GM19043 (cell line): ENCODE results near the gene IRX3.

Experiments
- ATAC-seq: cut with Tn5 transposase; IDR thresholded peaks from one replicate; pipeline ENCODE4 v1.9.1; 2021; ENCODE audit warnings: low read depth; ENCODE audit not compliant: unreplicated experiment

The IRX3 gene

DNA sequence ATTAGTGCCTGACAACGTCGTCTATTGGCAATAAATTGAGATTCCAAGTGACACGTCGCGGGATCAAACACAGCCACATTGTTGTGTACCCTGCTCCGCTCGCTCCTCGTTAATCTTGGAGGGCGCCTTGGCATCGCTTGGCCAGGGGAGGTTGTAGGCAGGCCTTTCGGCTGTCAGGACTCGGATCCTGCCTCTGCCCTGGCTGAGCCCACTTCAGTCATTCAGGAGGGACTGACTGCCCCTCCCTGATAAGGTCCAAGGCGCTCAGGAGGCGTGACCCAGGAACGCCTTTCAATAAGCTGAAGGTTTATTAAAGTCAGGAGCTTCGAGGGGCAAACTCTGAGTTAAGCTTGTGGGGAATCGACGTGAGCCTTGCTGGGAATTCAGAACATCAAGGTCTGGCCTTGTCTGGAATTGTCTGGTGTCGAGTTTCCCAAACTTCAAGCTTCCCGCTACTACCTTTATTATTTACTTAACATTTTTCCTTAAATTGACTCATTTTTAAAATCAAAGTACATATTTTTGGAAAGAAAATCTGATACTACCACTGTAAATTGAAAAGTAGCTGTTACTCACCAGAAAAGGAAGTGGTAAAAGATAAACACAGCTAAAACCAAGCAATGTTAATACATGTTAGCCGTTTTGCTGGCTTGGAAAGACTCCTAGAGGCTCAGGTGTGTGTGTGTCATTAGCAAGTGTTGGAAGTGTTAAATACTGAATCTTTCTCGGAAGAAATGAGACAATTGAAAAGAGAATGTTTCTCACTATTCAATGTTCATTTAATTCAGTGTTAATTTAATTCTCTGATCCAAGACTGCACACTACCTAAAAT, 5.3 kb upstream of the IRX3 start:
- no peak for ATAC-seq

DNA sequence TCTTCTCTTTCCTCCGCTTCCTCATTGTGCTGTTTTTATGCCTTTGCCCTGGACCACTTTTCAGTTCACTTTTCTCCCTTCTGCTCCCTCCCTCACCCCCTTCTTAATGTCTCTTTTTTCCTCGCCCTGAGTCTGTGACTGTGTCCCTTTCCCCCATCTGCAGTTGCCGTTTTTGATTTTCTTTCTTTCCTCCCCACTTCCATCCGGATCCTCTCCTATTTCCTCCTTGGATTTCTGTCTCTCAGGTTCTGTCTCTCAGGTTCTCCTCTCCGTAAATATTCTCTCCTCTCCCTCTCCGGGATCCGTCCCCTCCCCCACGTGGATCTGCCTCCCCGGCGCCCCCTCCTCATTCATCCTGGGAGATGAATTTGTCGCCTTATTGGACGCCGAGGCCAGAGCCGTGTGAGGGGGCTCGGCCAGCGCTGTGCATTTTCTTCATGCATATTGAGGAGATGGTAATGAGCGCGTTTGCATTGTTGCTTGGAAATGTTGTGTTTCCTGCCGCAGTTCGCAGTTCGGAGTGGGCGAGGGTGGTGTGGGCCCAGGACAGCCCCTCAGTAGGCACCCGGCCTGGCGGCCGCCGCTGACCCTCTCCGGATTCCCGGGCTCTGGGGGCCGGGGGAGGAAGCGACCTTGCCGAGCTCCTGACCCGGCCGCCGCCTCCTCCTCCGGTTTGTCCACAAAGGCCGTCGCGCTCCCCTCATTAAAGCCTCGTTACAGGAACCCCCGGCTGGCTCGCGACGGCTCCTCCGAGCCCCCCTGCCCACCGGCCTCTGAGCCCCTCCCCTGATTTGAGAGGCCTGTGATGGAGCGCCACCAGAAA, 4.5 kb upstream of the IRX3 start:
- no peak for ATAC-seq

DNA sequence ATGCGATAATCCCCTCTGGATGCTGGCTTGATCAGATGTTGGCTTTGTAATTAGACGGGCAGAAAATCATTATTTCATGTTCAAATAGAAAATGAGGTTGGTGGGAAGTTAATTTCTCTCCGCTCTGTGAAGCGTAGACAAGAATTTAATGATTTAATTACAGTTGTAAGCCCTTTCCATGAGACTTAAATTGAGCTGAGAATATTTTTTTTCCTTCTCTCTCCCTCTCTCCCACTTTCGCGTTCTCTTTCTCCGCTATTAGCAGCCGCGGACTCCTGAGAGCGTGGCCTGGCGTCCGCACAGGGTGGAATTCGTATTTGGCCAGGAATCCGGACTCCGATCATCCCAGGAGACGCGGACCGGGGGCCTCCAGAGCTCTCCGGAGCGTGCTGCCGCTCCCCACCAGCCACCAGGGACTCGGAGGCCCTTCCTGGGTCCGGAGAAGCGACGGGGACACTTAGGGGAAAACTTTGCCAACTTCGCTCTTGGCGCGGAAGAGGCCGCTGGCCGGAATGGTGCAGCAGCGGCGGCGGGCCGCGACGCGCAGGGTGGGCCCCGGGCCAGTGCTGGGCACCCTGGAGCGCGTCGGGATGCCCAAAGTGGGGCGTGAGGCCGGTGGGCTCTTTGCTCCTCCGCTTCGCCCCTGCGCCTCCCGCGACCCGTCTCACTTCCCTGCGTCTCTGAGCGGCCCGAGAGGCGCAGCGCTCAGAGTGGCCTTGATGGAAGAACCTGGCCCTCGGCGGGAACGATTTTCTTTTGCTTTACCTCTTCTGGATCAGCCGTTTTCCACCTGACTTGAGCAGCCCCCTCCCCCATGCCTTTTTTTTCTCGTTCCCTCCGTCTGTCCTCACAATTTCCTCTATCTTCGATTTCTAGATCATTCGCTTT, 3.6 kb upstream of the IRX3 start:
- ATAC-seq: no peak

DNA sequence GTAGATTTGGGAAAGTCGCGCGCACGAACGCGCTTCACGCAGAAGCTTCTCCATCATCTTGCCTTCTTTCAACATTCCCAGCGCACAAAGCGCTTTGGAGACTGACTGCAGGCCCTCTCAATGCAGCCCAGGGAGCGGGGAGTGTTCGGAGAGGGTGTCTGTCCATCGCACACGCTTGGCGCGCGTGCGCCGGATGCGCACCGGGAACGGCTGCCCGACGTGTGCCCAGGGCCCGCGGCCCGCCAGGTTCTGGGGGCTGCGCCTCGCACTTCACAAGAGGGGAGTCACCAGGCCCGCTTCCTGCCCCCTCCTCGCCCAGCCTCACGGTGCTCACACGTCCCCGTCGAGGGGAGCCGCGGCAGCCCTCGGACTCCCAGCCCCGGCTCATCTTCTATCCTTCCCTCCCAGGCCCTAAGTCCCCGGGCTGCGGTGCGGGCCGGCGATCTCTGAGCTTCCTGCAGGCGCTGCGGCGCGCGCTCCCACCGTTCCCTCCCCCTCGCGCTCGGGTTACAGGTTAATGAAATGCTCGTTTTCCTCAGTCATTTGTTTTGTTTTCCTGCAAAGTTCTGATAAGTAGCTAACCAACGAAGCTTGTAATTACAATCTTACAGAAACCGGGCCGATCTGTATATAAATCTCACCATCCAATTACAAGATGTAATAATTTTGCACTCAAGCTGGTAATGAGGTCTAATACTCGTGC, 2.8 kb upstream of the IRX3 start:
- no peak for ATAC-seq

DNA sequence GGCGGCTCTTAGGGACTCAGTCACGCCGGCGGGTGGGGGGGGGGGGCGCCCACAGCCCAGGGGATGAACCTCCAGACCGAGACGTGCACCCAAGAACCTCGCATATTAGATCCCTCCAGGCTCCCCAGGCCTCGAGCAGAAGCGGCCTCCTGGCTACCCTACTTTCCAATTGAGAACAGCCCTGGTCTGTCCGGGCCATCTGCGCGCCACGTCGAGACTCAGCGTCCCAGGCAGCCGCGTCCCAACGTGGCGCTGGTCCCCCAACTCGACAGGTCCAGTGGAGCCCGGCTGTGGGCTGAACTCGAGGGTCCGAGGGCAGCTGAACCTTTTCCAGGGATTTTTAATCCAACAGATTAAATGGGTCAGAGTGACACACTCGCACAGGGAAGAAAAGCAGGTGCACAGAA, 2.3 kb upstream of the IRX3 start:
- no peak for ATAC-seq

DNA sequence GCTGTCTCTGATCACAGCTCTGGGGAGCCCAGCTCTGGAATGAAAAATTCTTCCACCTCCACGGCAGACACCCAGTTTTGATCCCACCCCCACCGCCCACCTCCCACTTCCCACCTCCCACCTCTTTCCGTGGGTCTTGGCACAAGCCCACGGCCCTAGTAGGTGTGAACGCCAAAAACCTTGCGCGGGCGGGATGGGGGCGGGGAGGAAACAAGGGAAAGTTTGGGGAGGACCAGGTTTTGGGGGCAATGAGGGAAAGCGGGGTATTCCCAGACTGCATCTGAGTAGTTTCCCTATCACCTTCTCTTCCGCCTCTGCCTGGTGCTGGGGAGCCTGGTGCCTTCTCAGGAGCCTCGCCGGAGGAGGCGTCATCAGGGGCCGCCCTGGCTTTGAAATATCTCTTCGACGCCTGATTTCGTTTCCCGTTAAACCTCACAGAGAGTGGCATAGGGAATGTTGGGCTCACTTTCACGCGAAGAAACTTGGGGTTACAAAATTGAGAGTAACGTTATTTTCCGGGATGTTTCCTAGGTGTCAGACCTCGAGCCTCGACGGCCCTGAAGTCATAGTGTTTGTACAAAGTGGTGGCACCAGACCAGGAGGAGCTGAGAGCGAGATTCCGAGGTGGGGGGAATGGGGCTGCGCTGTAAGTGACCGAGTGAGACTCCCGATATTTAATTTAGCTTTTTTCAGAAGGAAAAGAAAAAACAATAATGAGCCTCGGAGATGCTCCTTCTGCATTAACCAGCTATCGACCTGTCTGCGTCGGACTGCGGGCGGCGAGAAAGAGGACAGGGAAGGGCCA, 1.6 kb upstream of the IRX3 start:
- no peak for ATAC-seq

DNA sequence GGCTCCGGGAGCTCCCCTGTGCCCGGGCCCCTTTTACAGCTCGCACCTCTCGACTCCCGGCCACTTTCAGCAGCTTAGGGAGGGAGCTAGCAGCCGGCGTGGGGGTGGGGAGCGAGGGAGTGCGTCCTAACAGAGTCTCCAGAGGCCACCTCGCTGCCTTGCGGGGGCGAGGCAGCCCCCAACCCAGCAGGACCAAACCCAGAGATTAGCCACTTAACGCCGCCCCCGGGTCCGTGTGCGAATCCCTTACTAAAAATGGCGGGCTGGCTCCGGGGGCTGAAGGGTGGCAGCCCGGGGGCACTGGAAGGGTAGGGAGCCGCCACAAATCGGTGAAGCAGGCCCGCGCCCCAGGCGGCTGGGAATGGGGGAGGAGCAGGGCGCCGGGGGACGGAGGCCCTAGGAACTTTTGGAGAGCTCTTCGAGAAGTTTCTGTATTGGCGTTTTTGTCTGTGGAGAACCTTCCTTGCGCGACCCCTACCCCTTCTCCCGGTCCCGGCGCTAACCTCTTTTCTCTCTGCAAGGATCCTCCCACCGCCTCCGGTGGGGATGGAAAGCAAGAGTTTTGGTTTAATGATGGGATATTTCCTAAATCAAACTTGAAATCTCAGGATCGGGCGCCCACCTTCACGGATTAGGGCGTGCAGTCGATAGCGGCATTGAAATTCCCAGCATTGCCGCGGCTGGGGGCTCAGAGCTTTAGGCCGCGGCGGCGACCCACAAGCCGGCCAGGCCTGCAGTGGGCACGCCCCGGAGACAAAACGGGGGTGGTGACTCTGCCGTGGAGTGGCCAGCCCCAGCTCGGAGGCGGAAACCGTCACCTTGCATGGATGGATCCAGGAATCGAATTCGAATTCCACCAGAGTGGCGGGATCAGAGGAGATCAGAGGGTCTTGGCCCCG, 793 bp upstream of the IRX3 start:
- ATAC-seq: no peak

DNA sequence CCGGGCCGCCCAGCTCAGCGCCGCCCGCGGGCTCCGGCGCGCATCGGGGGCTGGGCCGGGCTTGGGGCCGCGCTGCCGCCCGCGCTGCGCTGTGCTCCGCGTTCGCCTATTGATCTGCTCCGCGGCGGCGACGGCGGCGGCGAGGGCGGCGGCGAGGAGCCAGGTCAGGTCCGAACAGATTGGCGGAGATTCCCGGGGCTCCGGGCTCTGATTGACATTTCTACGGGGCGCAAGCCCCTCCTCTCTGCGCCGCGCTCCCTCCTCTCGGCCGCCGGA, 559 bp downstream of the IRX3 start:
- no peak for ATAC-seq

DNA sequence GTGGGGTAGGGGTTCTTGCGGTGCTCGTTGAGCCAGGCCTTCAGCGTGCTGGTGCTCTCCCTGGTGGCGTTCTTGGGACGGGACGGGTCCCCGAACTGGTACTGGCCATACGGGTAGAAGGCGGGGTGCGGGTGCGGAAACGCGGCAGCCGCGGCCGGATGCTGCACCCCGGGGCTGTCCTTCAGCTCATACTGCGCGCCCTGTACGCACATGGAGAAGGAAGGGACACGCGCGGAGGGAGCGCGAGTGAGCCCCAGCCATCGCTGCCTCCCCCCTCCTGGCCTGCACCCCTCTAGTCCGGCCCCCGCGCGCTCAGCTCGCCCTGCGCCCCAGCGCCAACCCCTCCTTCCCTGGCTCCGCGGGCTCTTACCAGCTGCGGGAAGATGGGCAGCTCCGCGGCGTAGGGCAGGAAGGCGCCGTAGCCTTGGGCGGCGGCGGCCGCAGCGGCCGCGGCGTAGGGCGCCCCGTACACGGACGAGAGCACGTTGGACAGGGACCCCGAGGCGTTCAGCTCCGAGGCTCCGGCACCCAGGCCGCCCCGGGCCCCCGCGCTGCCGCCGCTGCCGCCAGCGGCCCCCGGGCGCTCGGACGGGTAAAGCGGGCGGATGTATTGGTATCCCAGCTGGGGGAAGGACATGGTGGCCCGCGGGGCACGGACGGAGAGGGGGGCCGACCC, 1.0 kb downstream of the IRX3 start:
- ATAC-seq: no peak

DNA sequence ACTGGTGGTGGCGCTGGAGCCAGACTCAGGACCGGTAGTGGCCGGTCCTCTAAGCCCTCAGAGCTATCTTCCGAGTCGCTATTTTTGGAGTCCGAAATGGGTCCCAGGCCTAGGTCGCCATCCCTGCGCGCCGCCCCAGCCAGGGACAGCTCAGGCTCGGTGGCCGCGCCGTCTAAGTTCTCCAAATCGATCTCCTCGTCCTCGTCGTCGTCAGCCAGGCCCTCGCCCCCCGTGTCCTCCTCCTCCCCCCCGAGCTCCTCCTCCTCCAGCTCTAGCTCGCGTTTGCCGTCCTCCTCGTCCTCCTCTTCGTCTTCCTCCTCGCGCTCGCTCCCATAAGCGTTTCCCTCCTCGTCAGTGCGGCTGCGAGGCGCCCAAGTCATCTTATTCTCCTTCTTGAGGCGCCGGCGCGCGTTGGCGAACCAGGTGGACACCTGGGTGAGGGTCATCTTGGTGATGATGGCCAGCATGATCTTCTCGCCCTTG, 1.6 kb downstream of the IRX3 start:
- no peak for ATAC-seq

DNA sequence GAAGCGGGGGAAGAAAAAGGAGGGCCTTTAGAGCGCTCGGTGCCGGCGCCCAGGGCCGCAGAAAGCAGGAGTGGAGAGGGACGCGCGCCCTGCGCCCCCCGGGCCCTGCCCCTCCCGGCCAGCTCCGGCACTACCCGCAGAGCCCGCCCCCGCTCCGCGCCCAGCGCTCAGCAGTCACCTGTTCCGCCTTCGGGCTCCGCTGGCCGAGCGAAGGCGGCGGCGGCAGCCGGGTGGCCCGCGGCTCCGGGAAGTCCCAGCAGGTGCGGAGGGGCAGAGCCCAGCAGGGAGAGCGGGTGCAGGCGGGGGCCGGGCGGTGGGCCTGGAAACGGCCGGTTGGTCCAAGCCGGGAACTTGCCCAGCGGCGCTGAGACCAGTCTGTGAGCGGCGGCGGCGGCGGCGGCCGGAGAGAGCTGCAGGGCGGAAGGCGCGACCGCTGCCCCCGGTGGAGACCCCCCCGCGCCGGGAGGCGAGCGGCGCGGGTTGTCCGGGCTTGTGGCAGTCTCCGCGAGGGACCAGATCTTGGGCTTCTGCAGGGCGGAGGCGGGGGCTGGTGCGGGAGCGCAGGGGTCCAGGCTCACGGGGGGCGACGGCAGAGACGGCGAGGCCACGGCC, 2.2 kb downstream of the IRX3 start:
- ATAC-seq: no peak

DNA sequence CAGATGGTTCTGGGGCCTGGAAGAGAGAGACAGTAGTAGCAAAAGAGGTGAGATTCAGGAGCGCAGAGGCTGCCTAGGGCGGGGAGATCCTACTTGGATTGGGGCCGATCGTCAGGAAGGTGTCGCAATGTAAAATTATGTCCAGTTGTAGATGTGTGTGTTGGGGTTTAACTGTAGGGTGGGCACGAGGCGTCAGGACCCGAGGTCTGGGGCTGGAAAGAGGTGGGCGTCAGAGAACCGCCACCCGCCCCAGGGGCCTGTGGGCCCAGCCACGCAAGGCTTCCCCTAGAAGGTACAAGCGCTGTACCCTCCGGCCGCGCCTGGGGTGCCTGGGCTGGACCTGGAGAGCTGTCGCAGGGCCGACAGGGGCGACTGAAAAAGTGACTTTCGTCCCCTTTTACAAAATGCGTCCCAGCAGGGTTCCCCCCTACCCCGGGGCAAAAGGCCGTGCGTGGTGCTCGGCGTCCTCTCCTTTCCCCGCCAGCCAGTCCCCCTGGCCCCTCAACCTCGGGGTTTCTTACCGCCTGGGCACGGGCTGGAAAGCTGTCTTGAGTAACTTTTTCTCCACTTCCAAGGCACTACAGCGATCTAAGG, 2.8 kb downstream of the IRX3 start:
- no peak for ATAC-seq

DNA sequence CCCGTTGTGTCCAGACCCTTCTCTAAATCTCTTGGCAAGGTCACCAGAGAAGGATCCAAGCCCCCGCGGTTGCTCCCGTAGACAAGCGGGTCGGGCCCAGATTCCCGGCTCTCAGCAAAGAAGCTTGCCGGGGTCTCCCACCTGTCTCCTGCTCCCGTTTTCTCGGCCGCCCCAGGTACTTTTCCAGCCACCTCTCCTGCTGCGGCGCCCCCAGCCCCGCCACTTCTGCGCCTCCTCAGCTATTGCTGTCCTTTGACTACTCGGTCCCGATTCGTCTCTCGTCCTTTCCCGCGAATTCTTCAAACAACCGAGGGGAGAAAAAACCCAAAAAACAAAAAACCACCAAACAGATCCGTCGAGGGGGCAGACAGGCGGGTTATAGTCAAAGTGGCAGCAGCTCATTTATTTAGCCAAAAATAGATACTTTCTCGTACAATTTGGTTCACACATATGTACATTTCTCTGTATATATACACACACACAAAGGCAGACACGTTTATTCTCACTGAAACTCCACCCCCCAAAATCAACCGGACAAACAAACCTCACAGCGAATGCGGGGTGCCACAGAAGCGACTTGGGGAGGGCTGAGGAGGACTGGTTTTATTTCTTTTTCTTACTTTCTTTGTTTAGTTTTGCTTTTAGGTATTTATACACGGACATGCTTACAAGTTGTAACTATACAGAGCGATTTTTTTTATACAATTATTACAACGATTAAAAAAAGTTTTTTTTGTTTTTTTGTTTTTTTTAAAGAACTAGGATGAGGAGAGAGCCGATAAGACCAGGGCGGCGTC, 3.5 kb downstream of the IRX3 start:
- ATAC-seq: no peak

DNA sequence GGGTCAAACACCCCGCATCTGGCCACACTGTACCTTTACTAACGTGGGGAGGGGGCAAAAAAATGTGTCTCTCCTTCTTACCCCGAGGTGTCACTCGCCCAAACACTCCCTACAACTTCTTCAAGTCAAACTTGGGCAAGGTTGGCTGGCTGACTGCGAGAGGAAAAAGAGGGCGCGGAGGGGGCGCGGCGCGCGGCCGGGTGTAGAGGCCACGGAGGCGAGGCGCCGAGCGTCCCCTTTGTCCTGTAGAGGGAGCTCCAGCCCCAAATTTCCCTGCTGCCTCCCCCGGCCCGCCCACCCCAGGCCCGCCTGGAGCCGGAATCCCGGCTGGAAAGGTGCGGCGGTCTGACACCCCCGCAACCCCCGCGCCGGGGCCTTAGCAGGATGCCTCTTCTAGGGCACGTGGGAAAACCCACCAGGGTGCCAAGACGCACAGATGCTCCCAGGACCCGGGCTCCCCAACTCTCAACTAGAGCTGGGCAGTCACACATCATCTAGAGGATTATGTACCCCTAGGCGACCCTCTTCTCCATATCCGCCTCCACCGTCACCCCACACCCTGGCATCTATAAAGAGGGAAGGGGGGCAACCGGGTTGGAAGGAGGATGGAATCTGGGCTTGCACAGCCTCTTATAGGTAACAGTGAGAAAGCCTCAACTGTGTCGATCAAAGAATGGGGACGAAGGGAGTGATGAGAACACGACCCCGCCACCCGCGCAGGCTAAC, 4.2 kb downstream of the IRX3 start:
- no peak for ATAC-seq

DNA sequence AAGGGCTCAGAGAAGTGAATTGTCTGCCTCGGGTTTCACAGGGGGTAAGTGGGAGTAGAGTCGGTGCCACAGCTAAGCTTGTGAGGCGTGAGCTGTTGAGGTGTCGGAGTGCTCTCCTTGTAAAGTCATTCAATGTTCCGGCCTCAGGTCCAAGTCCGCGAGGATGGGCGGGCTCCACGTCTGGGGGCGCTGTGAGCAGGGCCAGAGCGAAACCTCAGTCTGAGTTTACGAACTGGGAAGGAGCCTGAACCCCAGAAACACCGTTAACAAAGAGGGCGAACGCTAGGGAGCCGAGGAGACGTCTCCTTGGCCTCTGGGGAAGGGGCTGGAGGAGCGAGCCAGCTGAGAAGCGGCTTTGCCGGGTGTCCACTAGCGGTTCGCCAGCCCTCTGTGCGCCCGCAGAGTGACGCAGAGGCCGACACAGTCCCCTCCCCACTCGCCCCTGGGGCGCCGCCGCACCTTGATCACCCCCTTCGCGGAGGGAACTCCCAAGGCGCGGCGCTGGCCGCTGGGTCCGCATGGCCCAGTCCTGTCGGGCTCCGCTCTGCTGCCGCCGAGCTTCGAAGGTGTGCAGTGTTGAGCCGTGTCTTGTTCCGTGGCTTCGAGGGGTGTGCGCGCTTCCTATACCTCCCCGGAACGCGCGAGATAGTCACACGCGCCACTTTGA, 4.9 kb downstream of the IRX3 start:
- ATAC-seq: no peak
